ENCODE data around the gene TMEFF2.

TMEFF2 gene, protein sequence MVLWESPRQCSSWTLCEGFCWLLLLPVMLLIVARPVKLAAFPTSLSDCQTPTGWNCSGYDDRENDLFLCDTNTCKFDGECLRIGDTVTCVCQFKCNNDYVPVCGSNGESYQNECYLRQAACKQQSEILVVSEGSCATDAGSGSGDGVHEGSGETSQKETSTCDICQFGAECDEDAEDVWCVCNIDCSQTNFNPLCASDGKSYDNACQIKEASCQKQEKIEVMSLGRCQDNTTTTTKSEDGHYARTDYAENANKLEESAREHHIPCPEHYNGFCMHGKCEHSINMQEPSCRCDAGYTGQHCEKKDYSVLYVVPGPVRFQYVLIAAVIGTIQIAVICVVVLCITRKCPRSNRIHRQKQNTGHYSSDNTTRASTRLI

GRCh38 chr2:192194866-192195547 is at the start of gene TMEFF2:
TSS of gene TMEFF2 (minus strand) at chr2:192194933. CDS start at chr2:192194524, 409 bp downstream.
- DNase-seq (ENCODE audit: low read depth in 2 of 3, low spot score in 2 of 3), result peak in 1 of 3 experiments; percentile 16

DNA sequence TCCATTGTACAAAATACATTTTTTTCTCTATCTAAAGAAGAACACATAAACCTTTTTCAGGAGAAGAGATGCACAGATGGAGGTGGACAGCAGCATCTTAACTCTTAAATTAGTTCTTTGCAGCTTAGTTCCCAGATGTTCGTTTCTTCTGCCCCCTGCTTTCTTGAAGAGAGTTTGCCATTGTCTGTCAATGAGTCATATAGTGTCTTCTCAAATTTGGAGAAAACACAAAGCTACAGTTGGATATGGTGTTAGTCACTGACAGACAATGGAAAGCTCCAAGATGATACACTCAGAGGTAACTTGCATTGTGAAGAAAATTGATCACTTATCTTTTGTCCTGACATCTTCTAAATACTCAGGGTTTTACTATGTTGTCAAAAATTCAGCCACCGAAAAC is 48.8 kb upstream of the TMEFF2 start:
- no peak for DNase-seq (ENCODE audit: low read depth in 2 of 3, low spot score in 2 of 3)

GRCh38 chr2:192236136-192236535 is 41.4 kb upstream of the TMEFF2 start:
- no peak for DNase-seq (ENCODE audit: low read depth in 2 of 3, low spot score in 2 of 3)

DNA sequence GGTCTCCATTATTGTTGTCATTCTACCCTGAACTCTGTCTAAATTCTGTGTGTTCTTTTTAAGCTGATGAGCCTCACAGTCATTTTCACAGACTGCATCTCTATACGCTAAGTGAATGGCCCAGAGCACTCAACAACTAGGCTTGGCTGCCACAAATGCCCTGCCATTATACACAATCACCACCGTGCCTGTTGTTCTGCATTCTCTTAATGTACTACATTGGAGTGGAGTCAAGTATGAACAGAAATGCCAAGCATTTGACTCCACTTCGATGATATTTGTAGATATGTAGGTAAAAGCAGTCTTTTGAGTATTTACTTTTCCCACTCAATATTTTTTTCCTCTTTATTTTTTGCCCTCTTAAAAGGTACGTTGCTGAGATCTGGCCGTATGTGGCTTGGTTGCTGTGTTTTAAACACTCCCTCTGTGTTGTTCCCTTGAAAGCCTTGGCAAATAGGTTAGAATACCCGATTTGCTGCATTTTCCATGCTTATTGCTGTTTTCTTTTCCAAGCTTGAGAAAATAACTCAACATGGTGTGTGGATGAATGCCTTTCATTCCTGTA is 36.2 kb upstream of the TMEFF2 start:
- no peak for DNase-seq (ENCODE audit: low read depth in 2 of 3, low spot score in 2 of 3)

GRCh38 chr2:192228685-192229084 is 34.0 kb upstream of the TMEFF2 start:
- DNase-seq (ENCODE audit: low read depth in 2 of 3, low spot score in 2 of 3), result no peak

GRCh38 chr2:192218970-192219369 is 24.2 kb upstream of the TMEFF2 start:
- DNase-seq (ENCODE audit: low read depth in 2 of 3, low spot score in 2 of 3), result no peak

- DNase-seq (ENCODE audit: low read depth in 2 of 3, low spot score in 2 of 3), result no peak
These were observed 23.6 kb upstream of the TMEFF2 start for GRCh38 chr2:192218377-192218776.

DNA sequence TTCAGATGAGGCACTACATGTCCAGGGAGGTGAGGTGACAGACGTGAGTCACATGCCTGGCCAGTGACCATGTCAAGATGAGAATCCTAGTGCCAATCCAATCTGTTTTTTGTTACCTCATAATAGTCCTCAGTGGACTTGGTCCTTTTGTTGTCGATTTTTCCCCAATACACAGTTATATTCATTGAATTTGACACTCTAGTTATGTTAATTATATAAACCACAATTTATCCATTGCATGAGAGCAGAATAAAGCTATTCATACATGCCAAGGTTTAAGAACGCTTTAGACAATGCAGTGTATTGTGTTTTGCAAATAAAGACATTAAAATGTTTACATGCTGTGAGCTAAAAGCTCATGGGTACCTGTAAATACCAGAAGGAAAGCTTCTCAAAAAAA is 21.6 kb upstream of the TMEFF2 start:
- DNase-seq (ENCODE audit: low read depth in 2 of 3, low spot score in 2 of 3), result no peak

DNA sequence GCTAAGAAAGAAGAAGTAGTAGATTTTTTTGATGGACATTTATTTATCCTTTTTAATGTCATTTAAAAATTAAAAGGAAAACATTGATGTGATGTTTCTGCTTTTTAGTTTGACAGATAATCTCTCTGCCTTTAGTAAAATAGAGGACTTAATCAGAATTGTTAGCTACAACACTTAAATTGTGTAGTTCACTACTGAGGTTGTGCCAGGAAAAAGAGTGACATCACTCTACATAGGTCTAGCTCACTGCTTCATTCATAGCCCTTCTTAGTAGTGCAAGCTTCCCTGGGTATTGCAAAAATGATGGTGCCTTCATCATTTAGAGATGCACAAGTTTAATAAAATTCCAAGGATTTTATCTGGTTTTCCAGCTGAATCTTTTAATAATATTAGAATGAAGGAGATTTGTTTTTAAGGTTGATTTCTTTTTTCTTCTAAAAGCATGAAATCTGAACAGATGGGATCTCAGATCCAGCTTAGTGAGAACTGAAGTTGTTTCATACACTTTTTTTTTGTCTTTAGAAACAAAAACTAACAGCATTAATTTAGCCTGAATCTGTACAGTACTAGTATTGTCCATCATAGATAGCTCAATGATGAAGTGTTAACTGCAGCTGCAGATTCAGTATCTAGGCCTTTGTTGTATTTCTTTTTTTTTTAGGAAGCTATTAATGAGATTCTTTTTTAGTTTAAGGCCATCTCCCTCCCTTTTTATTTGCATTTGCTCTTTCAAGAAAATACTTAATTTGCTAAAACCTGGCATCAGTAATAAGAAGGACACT is 20.6 kb upstream of the TMEFF2 start:
- no peak for DNase-seq (ENCODE audit: low read depth in 2 of 3, low spot score in 2 of 3)

DNA sequence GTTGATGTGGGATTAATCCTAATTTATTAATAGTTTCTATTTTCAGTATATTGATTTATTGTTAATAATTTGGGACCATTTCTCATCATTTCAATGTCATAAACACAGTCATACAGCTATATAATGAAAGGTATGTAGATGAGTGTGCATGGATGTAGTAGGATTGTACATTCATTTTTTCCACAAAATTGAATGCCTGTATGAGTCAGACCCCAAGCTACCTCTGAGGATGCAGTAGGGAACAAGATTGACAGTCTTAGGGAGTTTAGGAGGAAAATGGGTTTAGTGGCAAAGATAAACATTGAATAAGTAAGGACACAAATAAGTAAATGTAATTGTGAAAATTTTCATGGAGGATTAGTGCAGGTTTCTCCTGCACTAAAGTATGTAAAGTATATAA is 14.1 kb upstream of the TMEFF2 start:
- DNase-seq (ENCODE audit: low read depth in 2 of 3, low spot score in 2 of 3), result no peak

- no peak for DNase-seq (ENCODE audit: low read depth in 2 of 3, low spot score in 2 of 3)
These were observed 11.7 kb upstream of the TMEFF2 start for GRCh38 chr2:192206399-192206798.

- no peak for DNase-seq (ENCODE audit: low read depth in 2 of 3, low spot score in 2 of 3)
These were observed 9.1 kb upstream of the TMEFF2 start for GRCh38 chr2:192203876-192204275.

DNA sequence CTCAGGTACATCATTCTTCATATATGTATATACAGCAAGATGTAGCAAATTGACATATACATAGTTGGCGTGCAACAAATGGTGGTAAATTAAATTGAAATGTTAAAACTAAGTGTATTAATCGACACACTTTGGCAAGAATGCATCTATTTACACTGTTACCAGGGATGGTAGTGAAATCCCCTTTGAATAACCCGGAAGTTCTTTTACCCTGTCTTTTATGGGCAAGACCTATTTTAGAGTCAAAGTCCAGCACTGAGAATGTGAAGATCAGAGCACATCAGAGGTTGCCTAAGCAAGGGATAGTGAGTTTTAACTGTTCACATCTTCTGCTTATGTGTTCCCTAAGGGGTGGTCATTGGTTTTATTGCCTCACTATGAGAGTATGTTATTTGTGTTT is 7.6 kb upstream of the TMEFF2 start:
- DNase-seq (ENCODE audit: low read depth in 2 of 3, low spot score in 2 of 3), result no peak

DNA sequence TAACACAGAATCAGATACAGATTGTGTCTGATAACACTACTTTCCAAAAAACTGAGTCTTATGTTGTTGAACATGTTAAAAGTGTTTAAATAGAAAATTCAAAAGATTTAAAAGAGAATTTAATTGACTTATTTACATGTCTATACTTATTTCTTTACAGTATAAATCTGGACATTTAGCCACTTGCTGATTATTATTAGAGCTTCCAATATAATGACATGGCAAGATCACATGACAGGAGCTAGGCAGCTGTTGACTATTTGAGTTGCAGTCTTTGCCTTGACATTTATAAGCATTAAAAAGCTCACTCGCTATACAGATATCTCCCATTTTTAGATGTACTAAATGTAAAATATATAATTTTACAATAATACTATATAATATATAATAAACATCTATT is 6.4 kb upstream of the TMEFF2 start:
- no peak for DNase-seq (ENCODE audit: low read depth in 2 of 3, low spot score in 2 of 3)

DNA sequence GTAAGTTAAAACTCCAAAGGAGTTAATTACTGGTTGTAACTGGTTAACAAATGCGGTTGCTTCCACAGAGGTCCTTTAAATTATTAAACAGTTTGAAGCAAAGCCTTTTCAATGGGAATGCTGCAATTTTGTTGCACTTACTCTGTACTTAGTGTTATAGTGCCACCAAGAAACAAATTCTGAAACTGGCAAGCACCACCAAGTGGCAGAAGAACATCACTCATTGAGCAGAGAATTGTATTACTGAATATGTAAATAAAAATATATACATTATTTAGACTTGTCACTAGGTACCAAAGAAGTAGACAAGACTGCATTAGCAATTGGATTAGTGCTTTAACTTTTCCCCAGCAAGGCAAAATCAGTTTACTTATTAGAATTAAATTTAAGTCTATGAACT is 2.6 kb upstream of the TMEFF2 start:
- no peak for DNase-seq (ENCODE audit: low read depth in 2 of 3, low spot score in 2 of 3)

GRCh38 chr2:192196421-192197194 is 1.9 kb upstream of the TMEFF2 start:
- no peak for DNase-seq (ENCODE audit: low read depth in 2 of 3, low spot score in 2 of 3)

GRCh38 chr2:192195548-192196418 is 1.1 kb upstream of the TMEFF2 start:
- no peak for DNase-seq (ENCODE audit: low read depth in 2 of 3, low spot score in 2 of 3)

- DNase-seq (ENCODE audit: low read depth in 2 of 3, low spot score in 2 of 3), result peak in 1 of 3 experiments; percentile 1
These were observed 368 bp downstream of the TMEFF2 start for GRCh38 chr2:192194265-192194865.

DNA sequence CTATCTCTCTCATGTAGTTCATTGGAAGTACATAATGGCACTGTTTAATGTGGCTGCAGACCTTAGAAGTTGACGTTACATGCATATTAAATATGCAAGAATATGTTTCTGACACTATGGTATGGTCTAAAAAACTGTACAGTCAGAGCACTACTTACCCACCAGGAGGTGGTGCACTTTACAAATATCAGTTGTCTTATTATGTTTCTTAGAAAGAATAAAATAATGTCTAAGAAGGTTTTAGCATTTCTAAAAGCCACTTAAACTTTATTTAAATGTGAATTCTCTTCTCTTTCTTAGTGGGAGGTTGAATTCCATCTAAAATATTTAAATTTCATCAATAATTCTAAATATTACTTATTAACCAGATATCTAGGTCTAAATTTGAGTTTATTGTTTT is 4.3 kb downstream of the TMEFF2 start:
- no peak for DNase-seq (ENCODE audit: low read depth in 2 of 3, low spot score in 2 of 3)
